Pancreas (tissue), 10 donors: ENCODE measurements around the gene PSMB2. TPM values are rescaled to one million over a fixed set of nuclear protein-coding genes. Genes with fewer than 3 reads are reported as not detected.
A peak's percentile ranks its signal among the peaks of the same experiment; 100 is the strongest.

Source experiments
- ATAC-seq, 4 donors: fragments of 200-7000 bp; cut with Tn5 transposase; one replicate each; pipeline versions ENCODE4 v1.8.0 to v1.9.1; 2020; ENCODE audit warnings: mild to moderate bottlenecking in 4 of 4, moderate library complexity in 4 of 4
- DNase-seq, 6 donors: peaks; one replicate each; pipeline ENCODE4 v3.0.0-alpha.2; 2020
- FAIRE-seq: peaks from 2 replicates; lab custom pipeline; 2012; peaks lifted over from hg19 to GRCh38; lab: Jason Lieb, UNC
- H3K27ac ChIP-seq, 4 donors: fragments of 200-600 bp; sonication (generic); 1 replicate in 3 of 4; 2 replicates in 1 of 4; pipeline versions ENCODE4 v1.5.0 to v1.8.0; 2020
- H3K27me3 ChIP-seq, 4 donors: fragments of 200-600 bp; one replicate each; pipeline ENCODE4 v1.8.0; 2021
- H3K36me3 ChIP-seq, 3 donors: fragments of 200-600 bp; sonication (generic) in 1 of 3; one replicate each; pipeline versions ENCODE4 v1.5.0 to v1.8.0; 2020 to 2021
- H3K4me1 ChIP-seq, 3 donors: fragments of 200-600 bp; one replicate each; pipeline ENCODE4 v1.8.0; 2021
- H3K4me3 ChIP-seq, 4 donors: fragments of 200-600 bp; sonication (generic) in 2 of 4; one replicate each; pipeline versions ENCODE4 v1.5.0 to v1.8.0; 2020 to 2021
- H3K9me3 ChIP-seq, 4 donors: fragments of 200-600 bp; one replicate each; pipeline ENCODE4 v1.8.0; 2021
- CTCF ChIP-seq, 4 donors: fragments of 200-600 bp; sonication (generic) in 3 of 4; IDR thresholded peaks; one replicate each; pipeline versions ENCODE4 v1.5.0 to v1.8.0; 2021; ENCODE audit warnings: antibody characterized with exemption in 4 of 4
- WGBS, 2 donors: extraction: QIAGEN DNeasy Blood & Tissue Kit; methylation state at CpG; one replicate each; pipeline ENCODE4 v1.1.7; 2013; 5-methylcytosine and 5-hydroxymethylcytosine counted together
- intact Hi-C, 3 donors: fragments of 100-400 bp; cut with DNase I; formaldehyde crosslinking; loops; one replicate each; pipeline versions ENCODE4 v1.11.1 to v1.14.2; 2022
- polyA plus RNA-seq, 2 donors: library from polyadenylated mRNA; stranded (reverse); fragments of 200-250 nt; gene quantifications; one replicate each; pipeline ENCODE4 v1.2.3, GENCODE V29; 2013
- total RNA-seq, 6 donors: library from RNA; stranded (reverse); fragmentation: NEBNext Ultra II Directional in 4 of 6; extraction: Animal tissue kit (Norgen Biotek cat#: 25700) in 4 of 6; gene quantifications; one replicate each; pipeline versions ENCODE4 v1.2.1 to v1.2.4, GENCODE V29; 2021 to 2023
- donor health status: healthy with polysubstance abuse.
- donor health status: DM: no; HTN: no; CAD: no; lungs with moderate emphysema.
- donor health status: DM: no; HTN: no; CAD: no.
- donor health status: control.
- donor health status: control.
- donor health status: Bipolar disorder and iron deficiency.
- donor health status: DM: yes; HTN: yes; CAD: no.
- donor health status: DM: no; HTN: no; CAD: no.
- donor health status: DM: no; HTN: no; CAD: no.
- donor health status: DM: yes; HTN: yes; CAD: no.

The PSMB2 gene
- total and polyA plus RNA-seq, 8 donors: 13.2 to 24.2 (median 21.0) TPM

- H3K36me3 ChIP-seq: peaks cover 0 to under 1% (median 0%) of the 10 kb centered on the region in 3 donors
- FAIRE-seq: no peak
Observed at GRCh38 chr1:35623832-35624231, 17.5 kb downstream of the PSMB2 start.

GRCh38 chr1:35622510-35623178 is 18.7 kb downstream of the PSMB2 start:
- Histone ChIP-seq H3K9me3 (no peaks in the 10 kb centered on the region), H3K36me3 (peaks cover 0 to 2% (median 0%) of the 10 kb centered on the region in 3 donors), H3K4me1 (no peaks in the 10 kb centered on the region), H3K27me3 (no peaks in the 10 kb centered on the region), H3K27ac (no peak overlapping the region), H3K4me3 (no peak overlapping the region)
- DNase-seq: no peak
- FAIRE-seq: no peak
- intact Hi-C loops: no loop called here
- TF ChIP-seq CTCF (IDR thresholded peaks at IDR 0.05): no peak
- 90 to 93% methylated on average over 4 of the region's 4 CpGs for WGBS, 2 donors
- ATAC-seq: no peak

More at GRCh38 chr1:35623832-35624231, 17.5 kb downstream of the PSMB2 start:
- no peaks in the 10 kb centered on the region for H3K9me3 ChIP-seq
- ATAC-seq: peak in 1 of 4 donors; percentile 8
- no peak overlapping the region for H3K27ac ChIP-seq
- intact Hi-C loops: no loop called here
- H3K4me3 ChIP-seq: no peak overlapping the region
- no peaks in the 10 kb centered on the region for H3K27me3 ChIP-seq
- TF ChIP-seq CTCF (IDR thresholded peaks at IDR 0.05): no peak
- no peak for DNase-seq
- peaks cover 0 to 3% (median 3%) of the 10 kb centered on the region in 3 donors for H3K4me1 ChIP-seq

- no peak for FAIRE-seq
- no peak overlapping the region for H3K27ac ChIP-seq
- H3K36me3 ChIP-seq: peaks cover 0 to 2% (median 0%) of the 10 kb centered on the region in 3 donors
- TF ChIP-seq CTCF (IDR thresholded peaks at IDR 0.05): no peak
- H3K9me3 ChIP-seq: no peaks in the 10 kb centered on the region
- no peaks in the 10 kb centered on the region for H3K4me1 ChIP-seq
- H3K4me3 ChIP-seq: no peak overlapping the region
- intact Hi-C loops: no loop called here
- no peak for ATAC-seq
- H3K27me3 ChIP-seq: no peaks in the 10 kb centered on the region
- WGBS, 2 donors: 77 to 80% methylated on average over 6 of the region's 6 CpGs
- DNase-seq: no peak
Observed at GRCh38 chr1:35619237-35620121, 21.8 kb downstream of the PSMB2 start.

GRCh38 chr1:35615440-35615839 is 25.9 kb downstream of the PSMB2 start:
- DNase-seq (no peak), FAIRE-seq (no peak), ATAC-seq (no peak)
- Histone ChIP-seq H3K4me1 (no peaks in the 10 kb centered on the region), H3K27me3 (no peaks in the 10 kb centered on the region), H3K9me3 (no peaks in the 10 kb centered on the region), H3K36me3 (peaks cover 0 to 2% (median 0%) of the 10 kb centered on the region in 3 donors), H3K27ac (no peak overlapping the region), H3K4me3 (no peak overlapping the region)
- TF ChIP-seq CTCF (IDR thresholded peaks at IDR 0.05): no peak
- intact Hi-C loops: no loop called here
- 89% methylated on average over 8 of the region's 8 CpGs for WGBS, 2 donors
